ENCODE measurements around the gene DNAJC1. TPM values are rescaled to one million over a fixed set of nuclear protein-coding genes. Genes with fewer than 3 reads are reported as not detected.

DNAJC1 gene
- total and polyA plus RNA-seq, 2 of the 8 experiments (the other 6 are each of a cell fraction or from before 2014, with no cell fraction given), result 6.8 to 14.8 TPM

- Histone ChIP-seq H3K14ac (ENCODE audit: insufficient read length) (no peak overlapping the region), H3K4ac (replicated peaks; ENCODE audit: insufficient read length, low read depth, low read length) (no peak overlapping the region), H4K91ac (replicated peaks; ENCODE audit: insufficient read length, low read length) (no peak overlapping the region), H3K36me3 (ENCODE audit: control insufficient read depth in 2 of 4, insufficient read depth in 4 of 4, low read length in 3 of 4) (no peaks in the 10 kb centered on the region), H2BK20ac (ENCODE audit: low read length) (no peak overlapping the region), H2BK120ac (replicated peaks; ENCODE audit: low read depth, low read length) (no peak overlapping the region), H4K20me1 (replicated peaks in 1 of 2; ENCODE audit: control insufficient read depth in 1 of 2, insufficient read depth in 2 of 2, low read length in 2 of 2) (no peaks in the 10 kb centered on the region), H2BK15ac (ENCODE audit: low read length) (no peak overlapping the region), H3K23ac (ENCODE audit: insufficient read length) (no peak overlapping the region), H3K23me2 (ENCODE audit: low read depth, low read length) (no peaks in the 10 kb centered on the region), H3K56ac (replicated peaks; ENCODE audit: insufficient read length, low read depth, low read length) (no peak overlapping the region), H3K4me2 (ENCODE audit: insufficient read depth in 1 of 2, low read depth in 2 of 2, low read length in 2 of 2) (no peak overlapping the region), H3K4me3 (ENCODE audit: extremely low read depth in 1 of 4, insufficient read depth in 2 of 4, low read depth in 3 of 4, low read length in 4 of 4) (no peak overlapping the region), H3K4me1 (replicated peaks in 1 of 4; ENCODE audit: control insufficient read depth in 3 of 4, insufficient read depth in 4 of 4, low read length in 3 of 4) (peaks cover 0 to 7% (median 3%) of the 10 kb centered on the region in 4 experiments; a peak in 4 of 7 replicates), H3K27me3 (replicated peaks in 1 of 4; ENCODE audit: control insufficient read depth in 3 of 4, extremely low read depth in 1 of 4, insufficient read depth in 3 of 4, low read length in 3 of 4) (no peaks in the 10 kb centered on the region), H3K9me3 (ENCODE audit: insufficient read depth in 2 of 2, low read depth in 1 of 2, low read length in 1 of 2) (peaks cover 0 to 4% of the 10 kb centered on the region in 2 experiments; a peak in 1 of 4 replicates), H4K8ac (ENCODE audit: extremely low read depth, insufficient read depth, low read length) (no peak overlapping the region), H2AFZ (ENCODE audit: low read length) (no peak overlapping the region), H4K5ac (ENCODE audit: insufficient read length, low read depth, low read length) (no peak overlapping the region), H3K27ac (ENCODE audit: low read depth, low read length) (no peak overlapping the region), H3K79me1 (ENCODE audit: low read depth, low read length) (no peaks in the 10 kb centered on the region), H3K9ac (replicated peaks in 1 of 4; ENCODE audit: extremely low read depth in 1 of 4, low read depth in 3 of 4, low read length in 3 of 4) (no peak overlapping the region), H3K18ac (ENCODE audit: extremely low read depth, low read length) (no peak overlapping the region), H2AK5ac (ENCODE audit: low read depth, low read length) (no peak overlapping the region), H3K79me2 (ENCODE audit: control insufficient read depth in 1 of 2, insufficient read depth in 2 of 2, low read length in 2 of 2) (0 out of 4 replicates have a peak, but pooled peaks cover 0 to 6% of the 10 kb centered on the region in 2 experiments), H2BK5ac (ENCODE audit: low read depth, low read length) (no peak overlapping the region), H2BK12ac (ENCODE audit: low read depth, low read length) (no peak overlapping the region)
- 93% methylated on average over 3 of the region's 3 CpGs; no CpG with 5 or more reads in 1 of the 2 experiments for WGBS, 2 experiments (ENCODE audit: extremely low coverage in 1 of 2, insufficient coverage in 1 of 2, insufficient read length in 1 of 2, insufficient replicate concordance in 2 of 2, low coverage in 1 of 2, low lambda C conversion rate in 2 of 2, missing lambda C conversion rate in 1 of 2)
- POLR2A ChIA-PET (ENCODE audit: partially characterized antibody), result no interaction called here
- CTCF ChIA-PET (ENCODE audit: partially characterized antibody), result no interaction called here
- DNase-seq (ENCODE audit: low read depth in 1 of 2, low spot score in 2 of 2), result no peak
- no peak for FAIRE-seq
- TF ChIP-seq SIN3A (conservative IDR thresholded peaks at IDR 0.05 in 1 of 2, IDR thresholded peaks at IDR 0.05 in 1 of 2; ENCODE audit: low read depth in 1 of 2, low read length in 2 of 2) (no peak), POLR2AphosphoS5 (IDR thresholded peaks at IDR 0.05; ENCODE audit: low read depth, low read length) (no peak), ATF3 (IDR thresholded peaks at IDR 0.05; ENCODE audit: insufficient read depth, low read depth, low read length) (no peak), CREB1 (IDR thresholded peaks at IDR 0.05) (no peak), ATF2 (IDR thresholded peaks at IDR 0.05; ENCODE audit: low read length) (no peak), NRF1 (IDR thresholded peaks at IDR 0.05; ENCODE audit: low read depth, low read length) (no peak), SAP30 (IDR thresholded peaks at IDR 0.05; ENCODE audit: insufficient read depth, insufficient replicate concordance, low read length) (no peak), ASH2L (IDR thresholded peaks at IDR 0.05; ENCODE audit: low read length) (no peak), ZNF274 (IDR thresholded peaks at IDR 0.05; ENCODE audit: borderline replicate concordance, extremely low read depth, low read length) (no peak), KDM5A (IDR thresholded peaks at IDR 0.05; ENCODE audit: low read length) (no peak), SP2 (IDR thresholded peaks at IDR 0.05; ENCODE audit: low read length) (no peak), POLR2A (IDR thresholded peaks at IDR 0.05; ENCODE audit: control extremely low read depth in 1 of 2, low read depth in 2 of 2, low read length in 2 of 2) (no peak)
Observed at GRCh38 chr10:21981118-21981517, 22.4 kb downstream of the DNAJC1 start.
